A549 (cell line): ENCODE results near the gene PLCD3. TPM values are rescaled to one million over a fixed set of nuclear protein-coding genes. Genes with fewer than 3 reads are reported as not detected.

Source experiments
- ATAC-seq, 2 experiments: fragments of 200-7000 bp in 1 of 2; fragments of >200 bp in 1 of 2; cut with Nextera tagmentation in 1 of 2; cut with Tn5 transposase in 1 of 2; 3 replicates each; pipeline versions ENCODE4 v1.8.0 to v1.9.1; 2018 to 2020; ENCODE audit warnings: mild to moderate bottlenecking in 1 of 2, moderate library complexity in 1 of 2
- CTCF ChIA-PET: fragments of 300-600 bp; sonication (Branson Sonifier 250); formaldehyde crosslinking; extraction: SDS; loops from one replicate; lab custom pipeline; 2021; ENCODE audit warnings: antibody characterized with exemption, inconsistent platforms; lab: Yijun Ruan, JAX
- POLR2A ChIA-PET: fragments of 350-600 bp; formaldehyde crosslinking; extraction: SDS; loops from one replicate; lab custom pipeline; 2021; ENCODE audit warnings: antibody characterized with exemption, inconsistent platforms; lab: Yijun Ruan, JAX
- DNase-seq, 2 experiments: peaks; one replicate each; pipeline versions ENCODE4 v3.0.0 to v3.0.0-alpha.2; 2011 to 2016; ENCODE audit warnings: low read depth in 1 of 2, low spot score in 1 of 2
- FAIRE-seq: peaks from 2 replicates; lab custom pipeline; 2011; peaks lifted over from hg19 to GRCh38; lab: Jason Lieb, UNC
- H3K27ac ChIP-seq, 2 experiments: fragments of >200 bp; sonication (Bioruptor Twin); formaldehyde crosslinking; 3 replicates each; pipeline ENCODE4 v1.5.1; 2016 to 2017
- H3K4me1 ChIP-seq: fragments of >200 bp; sonication (Bioruptor Twin); formaldehyde crosslinking; 3 replicates; pipeline ENCODE4 v1.6.1; 2016
- H3K4me2 ChIP-seq: fragments of >200 bp; sonication (Bioruptor Twin); formaldehyde crosslinking; 3 replicates; pipeline ENCODE4 v1.6.1; 2016
- H3K4me3 ChIP-seq: fragments of >200 bp; sonication (Bioruptor Twin); formaldehyde crosslinking; 3 replicates; pipeline ENCODE4 v1.5.1; 2016
- H3K9me3 ChIP-seq: fragments of >200 bp; sonication (Bioruptor Twin); formaldehyde crosslinking; 3 replicates; pipeline ENCODE4 v1.6.1; 2016
- BHLHE40 ChIP-seq: IDR thresholded peaks from 2 replicates; pipeline ENCODE4 v1.6.1; 2012; ENCODE audit warnings: low read depth, low read length, inconsistent platforms
- CBX2 ChIP-seq: fragments of 200-600 bp; sonication (generic); IDR thresholded peaks from 2 replicates; pipeline ENCODE4 v1.6.1; 2016; ENCODE audit warnings: low read depth, mild to moderate bottlenecking, borderline replicate concordance
- E2F6 ChIP-seq: IDR thresholded peaks from 2 replicates; pipeline ENCODE4 v1.6.1; 2012; ENCODE audit warnings: low read depth, borderline replicate concordance
- EHF ChIP-seq: fragments of 250-450 bp; sonication (Bioruptor Pico); IDR thresholded peaks from 2 replicates; pipeline ENCODE4 v1.5.0; 2020; ENCODE audit warnings: mild to moderate bottlenecking
- EP300 ChIP-seq, 2 experiments: fragments of >200 bp; sonication (Bioruptor Twin); formaldehyde crosslinking; IDR thresholded peaks; 2 replicates in 1 of 2; 3 replicates in 1 of 2; pipeline ENCODE4 v1.6.1; 2016 to 2017
- GATA3 ChIP-seq: IDR thresholded peaks from 2 replicates; pipeline ENCODE4 v1.6.1; 2012; ENCODE audit warnings: borderline replicate concordance
- HDAC2 ChIP-seq: fragments of 200-600 bp; sonication (generic); IDR thresholded peaks from 2 replicates; pipeline ENCODE4 v1.6.1; 2016
- HOXB13 ChIP-seq: fragments of 250-450 bp; sonication (Bioruptor Pico); IDR thresholded peaks from 2 replicates; pipeline ENCODE4 v1.5.0; 2020; ENCODE audit warnings: low read depth, mild to moderate bottlenecking, moderate library complexity
- HOXB5 ChIP-seq: fragments of 250-450 bp; sonication (Bioruptor Pico); IDR thresholded peaks from 2 replicates; pipeline ENCODE4 v1.5.0; 2020; ENCODE audit warnings: mild to moderate bottlenecking, moderate library complexity
- JUN ChIP-seq, 2 experiments: fragments of >200 bp; sonication (Bioruptor Twin); formaldehyde crosslinking; IDR thresholded peaks; 2 replicates in 1 of 2; 3 replicates in 1 of 2; pipeline ENCODE4 v1.6.1; 2016 to 2017
- JUNB ChIP-seq: fragments of >200 bp; sonication (Bioruptor Twin); formaldehyde crosslinking; IDR thresholded peaks from 2 replicates; pipeline ENCODE4 v1.6.1; 2016
- KDM5A ChIP-seq: fragments of 200-600 bp; sonication (generic); IDR thresholded peaks from 2 replicates; pipeline ENCODE4 v1.6.1; 2016; ENCODE audit warnings: antibody characterized with exemption, mild to moderate bottlenecking
- MAX ChIP-seq: IDR thresholded peaks from 2 replicates; pipeline ENCODE4 v1.6.1; 2012
- MAZ ChIP-seq: fragments of 150-350 bp; IDR thresholded peaks from 2 replicates; pipeline ENCODE4 v1.6.1; 2014; ENCODE audit warnings: antibody characterized with exemption, low read depth, low read length, borderline replicate concordance
- MYC ChIP-seq: IDR thresholded peaks from 2 replicates; pipeline ENCODE4 v1.6.1; 2012; ENCODE audit warnings: mild to moderate bottlenecking, inconsistent platforms, low read length, improper control_type of control experiment, borderline replicate concordance
- NFE2L2 ChIP-seq: fragments of 150-350 bp; conservative IDR thresholded peaks from 2 replicates; pipeline ENCODE4 v1.6.1; 2014; ENCODE audit warnings: low read length
- POLR2A ChIP-seq: IDR thresholded peaks from 2 replicates; pipeline ENCODE4 v1.6.1; 2012; ENCODE audit warnings: mild to moderate bottlenecking, low read length
- POLR2AphosphoS2 ChIP-seq: conservative IDR thresholded peaks from 2 replicates; pipeline ENCODE4 v1.6.1; 2012; ENCODE audit warnings: low read length, improper control_type of control experiment, inconsistent platforms
- RAD21 ChIP-seq, 2 experiments: fragments of >200 bp in 1 of 2; sonication (Bioruptor Twin) in 1 of 2; formaldehyde crosslinking in 1 of 2; IDR thresholded peaks in 1 of 2; conservative IDR thresholded peaks in 1 of 2; 2 replicates in 1 of 2; 3 replicates in 1 of 2; pipeline ENCODE4 v1.6.1; 2012 to 2018; ENCODE audit warnings: inconsistent platforms in 1 of 2
- RARB ChIP-seq: fragments of 250-450 bp; sonication (Bioruptor Pico); IDR thresholded peaks from 2 replicates; pipeline ENCODE4 v1.8.0; 2021; ENCODE audit warnings: mild to moderate bottlenecking, moderate library complexity
- REST ChIP-seq: fragments of 200-600 bp; sonication (generic); IDR thresholded peaks from 2 replicates; pipeline ENCODE4 v1.6.1; 2016; ENCODE audit warnings: antibody characterized with exemption, mild to moderate bottlenecking, moderate library complexity
- RNF2 ChIP-seq: fragments of 200-600 bp; sonication (generic); IDR thresholded peaks from 2 replicates; pipeline ENCODE4 v1.6.1; 2016; ENCODE audit warnings: low read depth, mild to moderate bottlenecking, antibody characterized with exemption, moderate library complexity, borderline replicate concordance
- ZFP36 ChIP-seq: fragments of 450-650 bp; IDR thresholded peaks from 2 replicates; pipeline ENCODE4 v1.6.1; 2014; ENCODE audit warnings: borderline replicate concordance; ENCODE audit not compliant: partially characterized antibody
- WGBS: methylation state at CpG from one replicate; pipeline ENCODE4 v1.1.6; 2017; ENCODE audit errors: missing lambda C conversion rate; 5-methylcytosine and 5-hydroxymethylcytosine counted together
- polyA plus RNA-seq, 4 experiments: library from polyadenylated mRNA; depleted of rRNA in 3 of 4; stranded (reverse); fragments of >200 nt; fragmentation: RNase III in 1 of 4; extraction: RNeasy Plus Mini Kit Qiagen cat#74134 plus additional on column Dnase treatment in 1 of 4; gene quantifications; 2 replicates in 3 of 4; 3 replicates in 1 of 4; pipeline ENCODE4 v1.2.3, GENCODE V29; 2011 to 2017

PLCD3 gene
- polyA plus RNA-seq, 2 of the 4 experiments (the other 2 are of a cell fraction), result 56.6 to 105 TPM

- TF ChIP-seq KDM5A, result no peak
Measured at GRCh38 chr17:45143094-45143670, 10.9 kb upstream of the PLCD3 start (continued).

- Histone ChIP-seq H3K27ac (no peak overlapping the region), H3K4me2 (no peak overlapping the region), H3K4me1 (peaks cover 21% of the 10 kb centered on the region), H3K9me3 (no peaks in the 10 kb centered on the region), H3K4me3 (no peak overlapping the region)
- FAIRE-seq, result no peak
- ChIA-PET CTCF (interaction anchor here (1.2 to 20.1 kb wide), 6 partner anchors 9 to 95 kb away, joined by 3 to 742 read pairs (median 323); partner anchors contain the start of genes HEXIM1 and HEXIM2), POLR2A (interaction anchor here (0.6 to 2.0 kb wide), 2 partner anchors 9 to 171 kb away, joined by 11 to 20 read pairs; partner anchors contain the start of gene HEXIM1)
- TF ChIP-seq RNF2 (no peak), BHLHE40 (no peak), HOXB13 (no peak), CBX2 (no peak), HOXB5 (CRISPR knock-in tag) (no peak), ZFP36 (no peak), GATA3 (no peak), MAZ (no peak), NFE2L2 (no peak), E2F6 (no peak)
- DNase-seq, result no peak
- 76% methylated on average over 4 of the region's 4 CpGs for WGBS
- ATAC-seq, result no peak
Measured at GRCh38 chr17:45139533-45139920, 7.2 kb upstream of the PLCD3 start.

- no peak overlapping the region for H3K27ac ChIP-seq
- WGBS, result 89% methylated on average over 14 of the region's 14 CpGs
- ATAC-seq (no peak), FAIRE-seq (no peak), DNase-seq (no peak)
- no peak overlapping the region for H3K4me3 ChIP-seq
- POLR2A ChIA-PET, result interaction anchor here (2.0 kb wide), 1 partner anchor 10 kb away, joined by 20 read pairs; the partner anchor contains the start of gene HEXIM1
- CTCF ChIA-PET, result interaction anchor here (0.6 to 20.1 kb wide), 7 partner anchors 8 to 1068 kb away, joined by 3 to 742 read pairs (median 6); partner anchors contain the start of genes HEXIM1 and HEXIM2
- peaks cover 21% of the 10 kb centered on the region for H3K4me1 ChIP-seq
- no peaks in the 10 kb centered on the region for H3K9me3 ChIP-seq
- H3K4me2 ChIP-seq, result no peak overlapping the region
- TF ChIP-seq EHF (no peak), MAZ (no peak), HDAC2 (no peak), MYC (no peak), MAX (no peak), POLR2AphosphoS2 (no peak), EP300 (IDR thresholded peaks at IDR 0.05) (no peak), REST (no peak), RAD21 (conservative IDR thresholded peaks at IDR 0.05 in 1 of 2, IDR thresholded peaks at IDR 0.05 in 1 of 2) (no peak), RARB (CRISPR knock-in tag) (no peak), JUN (IDR thresholded peaks at IDR 0.05) (no peak), JUNB (no peak), POLR2A (no peak)
- TF ChIP-seq, all 56 proteins: peak for 0
Measured at GRCh38 chr17:45138911-45139532, 6.7 kb upstream of the PLCD3 start.
